GM12878 (cell line): ENCODE measurements around the gene MARCHF4. TPM values are rescaled to one million over a fixed set of nuclear protein-coding genes. Genes with fewer than 3 reads are reported as not detected.

Experiments
- ATAC-seq: fragments of 200-7000 bp; cut with Tn5 transposase; 3 replicates; pipeline ENCODE4 v1.9.1; 2020; ENCODE audit warnings: mild to moderate bottlenecking, moderate library complexity
- BruUV-seq: library from RNA; stranded (reverse); fragments of 400-500 nt; replicated peaks from 2 replicates; lab custom pipeline; 2021; lab: Mats Ljungman, UMichigan
- CTCF ChIA-PET: fragments of 300-600 bp; sonication (Branson Sonifier 250); formaldehyde crosslinking; extraction: SDS; loops from one replicate; lab custom pipeline; 2021; ENCODE audit warnings: inconsistent platforms; lab: Yijun Ruan, JAX
- POLR2A ChIA-PET: fragments of 350-600 bp; formaldehyde crosslinking; extraction: SDS; loops from one replicate; lab custom pipeline; 2021; ENCODE audit warnings: inconsistent platforms; lab: Charles Lee
- RAD21 ChIA-PET: fragments of 300-600 bp; sonication (Branson Sonifier 250); formaldehyde crosslinking; loops from one replicate; lab custom pipeline; 2023; ENCODE audit warnings: antibody characterized with exemption; ENCODE audit not compliant: unreplicated experiment; lab: Charles Lee
- SMC1A ChIA-PET: fragments of 300-600 bp; sonication (Branson Sonifier 250); formaldehyde crosslinking; loops from one replicate; lab custom pipeline; 2023; ENCODE audit not compliant: unreplicated experiment, uncharacterized antibody; lab: Charles Lee
- DNase-seq: peaks from one replicate; pipeline ENCODE4 v3.0.0-alpha.2; 2011; ENCODE audit warnings: low read depth, low spot score
- FAIRE-seq: peaks from 3 replicates; lab custom pipeline; 2011; peaks lifted over from hg19 to GRCh38; lab: Jason Lieb, UNC
- H2AFZ ChIP-seq: 2 replicates; pipeline ENCODE4 v1.6.0; 2011; ENCODE audit warnings: low read depth, low read length, control low read depth; ENCODE audit not compliant: control insufficient read depth
- H3K27ac ChIP-seq: 2 replicates; pipeline ENCODE4 v1.5.1; 2011; ENCODE audit warnings: control low read depth; ENCODE audit not compliant: control insufficient read depth, insufficient read depth
- H3K27me3 ChIP-seq, 2 experiments: replicated peaks in 1 of 2; 2 replicates each; pipeline versions ENCODE4 v1.6.0 to v1.6.1; 2011; ENCODE audit warnings: low read length in 1 of 2; ENCODE audit not compliant: control insufficient read depth in 2 of 2, insufficient read depth in 2 of 2
- H3K36me3 ChIP-seq, 2 experiments: 2 replicates each; pipeline ENCODE4 v1.5.1; 2011; ENCODE audit warnings: low read length in 1 of 2; ENCODE audit not compliant: control insufficient read depth in 2 of 2, insufficient read depth in 2 of 2
- H3K4me1 ChIP-seq: 2 replicates; pipeline ENCODE4 v1.6.1; 2011; ENCODE audit warnings: mild to moderate bottlenecking, low read length, moderate library complexity, mixed read lengths; ENCODE audit not compliant: control insufficient read depth, insufficient read depth
- H3K4me2 ChIP-seq: 2 replicates; pipeline ENCODE4 v1.6.0; 2011; ENCODE audit warnings: control low read depth; ENCODE audit not compliant: control insufficient read depth, insufficient read depth
- H3K4me3 ChIP-seq: fragments of 200-600 bp; sonication (generic); 2 replicates; pipeline ENCODE4 v1.5.1; 2016
- H3K79me2 ChIP-seq: 2 replicates; pipeline ENCODE4 v1.6.0; 2011; ENCODE audit warnings: low read length; ENCODE audit not compliant: control insufficient read depth, insufficient read depth
- H3K9ac ChIP-seq: 2 replicates; pipeline ENCODE4 v1.8.0; 2011; ENCODE audit warnings: low read length, control low read depth, mixed read lengths; ENCODE audit not compliant: control insufficient read depth, insufficient read depth
- H3K9me3 ChIP-seq: replicated peaks from 3 replicates; pipeline ENCODE4 v1.5.1; 2011; ENCODE audit warnings: mild to moderate bottlenecking, low read length; ENCODE audit not compliant: control insufficient read depth, insufficient read depth
- H4K20me1 ChIP-seq: 2 replicates; pipeline ENCODE4 v1.6.0; 2011; ENCODE audit not compliant: control insufficient read depth, insufficient read depth
- ASH2L ChIP-seq: fragments of 300-600, 200-600 bp; sonication (generic); IDR thresholded peaks from 2 replicates; pipeline ENCODE4 v1.6.1; 2017; ENCODE audit warnings: low read depth, mild to moderate bottlenecking, borderline replicate concordance
- FOS ChIP-seq: IDR thresholded peaks from 3 replicates; pipeline ENCODE4 v1.6.1; 2011; ENCODE audit warnings: borderline replicate concordance; ENCODE audit not compliant: insufficient read length; ENCODE audit errors: extremely low read depth
- GATAD2B ChIP-seq: fragments of 450-650 bp; conservative IDR thresholded peaks from 2 replicates; pipeline ENCODE4 v1.6.1; 2017; ENCODE audit warnings: low read depth, mild to moderate bottlenecking, moderate library complexity
- HSF1 ChIP-seq: fragments of 150-350 bp; IDR thresholded peaks from 2 replicates; pipeline ENCODE4 v1.6.1; 2014; ENCODE audit warnings: mild to moderate bottlenecking, low read depth, low read length
- JUND ChIP-seq: IDR thresholded peaks from 2 replicates; pipeline ENCODE4 v1.6.1; 2012; ENCODE audit warnings: low read depth, mild to moderate bottlenecking, low read length, improper control_type of control experiment, moderate library complexity
- NFYA ChIP-seq: IDR thresholded peaks from 2 replicates; pipeline ENCODE4 v1.6.1; 2011; ENCODE audit warnings: low read depth, mild to moderate bottlenecking, low read length, improper control_type of control experiment, borderline replicate concordance
- POLR2A ChIP-seq: IDR thresholded peaks from 2 replicates; pipeline ENCODE4 v1.6.1; 2011; ENCODE audit warnings: low read depth, mild to moderate bottlenecking, low read length
- SMARCA5 ChIP-seq: fragments of 450-650 bp; IDR thresholded peaks from 2 replicates; pipeline ENCODE4 v1.6.1; 2017; ENCODE audit warnings: mild to moderate bottlenecking
- SREBF1 ChIP-seq: IDR thresholded peaks from 2 replicates; pipeline ENCODE4 v1.6.1; 2012; ENCODE audit warnings: mild to moderate bottlenecking, low read length
- STAT3 ChIP-seq: IDR thresholded peaks from 2 replicates; pipeline ENCODE4 v1.6.1; 2011; ENCODE audit warnings: low read depth, low read length, improper control_type of control experiment
- TCF3 ChIP-seq: IDR thresholded peaks from 2 replicates; pipeline ENCODE4 v1.6.1; 2012; ENCODE audit warnings: low read depth, mild to moderate bottlenecking, low read length, borderline replicate concordance; ENCODE audit not compliant: insufficient read depth
- TCF7 ChIP-seq: IDR thresholded peaks from 2 replicates; pipeline ENCODE4 v1.6.1; 2014; ENCODE audit warnings: antibody characterized with exemption, borderline replicate concordance
- ZNF592 ChIP-seq: fragments of 450-650 bp; IDR thresholded peaks from 2 replicates; pipeline ENCODE4 v1.6.1; 2017; ENCODE audit warnings: mild to moderate bottlenecking, moderate library complexity
- WGBS: methylation state at CpG from one replicate; pipeline ENCODE4 v1.1.6; 2016; ENCODE audit warnings: low lambda C conversion rate; ENCODE audit not compliant: insufficient replicate concordance, insufficient coverage; ENCODE audit errors: missing lambda C conversion rate; 5-methylcytosine and 5-hydroxymethylcytosine counted together
- in situ Hi-C: fragments of 300-500 bp; cut with MboI; formaldehyde crosslinking; loops from 9 replicates; pipeline ENCODE4 v1.14.3; 2018; ENCODE audit warnings: mixed read lengths
- intact Hi-C: fragments of 100-400 bp; cut with micrococcal nuclease; formaldehyde crosslinking; loops from one replicate; pipeline ENCODE4 v1.14.2; 2022; ENCODE audit not compliant: unreplicated experiment
- polyA plus RNA-seq, 11 experiments: library from polyadenylated mRNA; depleted of rRNA in 4 of 11; unstranded in 6 of 11; stranded (reverse) in 5 of 11; fragments of >200 nt; fragmentation: Nextera tagmentation in 4 of 11; fragmentation: Illumina TruSeq in 1 of 11; extraction: Ambion mirVana in 4 of 11; extraction: Trizol in 1 of 11; gene quantifications; 1 replicate in 1 of 11; 2 replicates in 10 of 11; pipeline versions ENCODE4 v1.2.1 to v1.2.3, GENCODE V29; 2011 to 2016; ENCODE audit warnings: inconsistent platforms in 2 of 11, missing spikeins in 2 of 11, low read depth in 1 of 11
- total RNA-seq, 4 experiments: library from RNA; depleted of rRNA in 3 of 4; stranded (reverse); fragments of >200 nt in 3 of 4; fragmentation: Illumina TruSeq in 1 of 4; extraction: Trizol in 1 of 4; gene quantifications; 2 replicates each; pipeline versions ENCODE4 v1.2.1 to v1.2.3, GENCODE V29; 2013 to 2021

MARCHF4 gene
- total and polyA plus RNA-seq, 10 of the 15 experiments (the other 5 are each of a cell fraction or from before 2014, with no cell fraction given) = not detected

GRCh38 chr2:216370961-216371712, 1.1 kb downstream of the MARCHF4 start (continued):
- TF ChIP-seq HSF1 = no peak
- TF ChIP-seq TCF7 = no peak
- TF ChIP-seq ASH2L = no peak
- TF ChIP-seq SREBF1 = no peak
- no peak for TF ChIP-seq NFYA
- TF ChIP-seq GATAD2B = no peak

- no peak for ATAC-seq
- in situ Hi-C loops = no loop called here
These were observed 2.5 kb downstream of the MARCHF4 start for GRCh38 chr2:216369821-216370220.

More at GRCh38 chr2:216369821-216370220, 2.5 kb downstream of the MARCHF4 start:
- no peaks in the 10 kb centered on the region for H4K20me1 ChIP-seq
- intact Hi-C loops = no loop called here
- ChIA-PET CTCF (no interaction called here), RAD21 (no interaction called here), POLR2A (no interaction called here), SMC1A (no interaction called here)
- no peak overlapping the region for H3K27ac ChIP-seq
- no peak overlapping the region for H3K4me2 ChIP-seq
- no peaks in the 10 kb centered on the region for H3K9me3 ChIP-seq
- BruUV-seq = no TSS peak
- DNase-seq = no peak
- H3K4me3 ChIP-seq = no peak overlapping the region
- H3K4me1 ChIP-seq = no peaks in the 10 kb centered on the region
- H3K36me3 ChIP-seq = no peaks in the 10 kb centered on the region
- WGBS = 64% methylated on average over 9 of the region's 18 CpGs
- no peaks in the 10 kb centered on the region for H3K79me2 ChIP-seq
- H3K27me3 ChIP-seq = peaks cover 4 to 6% of the 10 kb centered on the region in 2 experiments; a peak in 3 of 4 replicates
- no peak for FAIRE-seq
- TF ChIP-seq ZNF592 = no peak
- TF ChIP-seq FOS = no peak
- TF ChIP-seq STAT3 = no peak
- no peak for TF ChIP-seq SMARCA5
- TF ChIP-seq POLR2A = no peak
- no peak for TF ChIP-seq JUND
- TF ChIP-seq TCF3 = no peak
- H3K9ac ChIP-seq = no peak overlapping the region
- no peak overlapping the region for H2AFZ ChIP-seq
